K562 (cell line): ENCODE data around the gene PRKX.

Experiments
- CSDE1 ChIP-seq, 2 experiments: fragments of 450-650 bp; IDR thresholded peaks; 2 replicates each; pipeline ENCODE4 v1.6.1; 2016; ENCODE audit warnings: mild to moderate bottlenecking in 1 of 2
- CTCF ChIP-seq, 3 experiments: IDR thresholded peaks in 2 of 3; conservative IDR thresholded peaks in 1 of 3; 2 replicates each; pipeline ENCODE4 v1.5.1; 2011 to 2012; ENCODE audit warnings: low read length in 3 of 3, mild to moderate bottlenecking in 3 of 3, control low read depth in 2 of 3, improper control_type of control experiment in 1 of 3, inconsistent platforms in 1 of 3, low read depth in 1 of 3, mixed read lengths in 1 of 3, moderate library complexity in 1 of 3; ENCODE audit not compliant: insufficient read depth in 2 of 3
- ESRRA ChIP-seq: fragments of 450-650 bp; IDR thresholded peaks from 2 replicates; pipeline ENCODE4 v1.6.1; 2014; ENCODE audit warnings: low read depth, mild to moderate bottlenecking, moderate library complexity, borderline replicate concordance
- EZH2 ChIP-seq: IDR thresholded peaks from 2 replicates; pipeline ENCODE4 v1.6.1; 2012; ENCODE audit warnings: low read depth, mild to moderate bottlenecking, inconsistent platforms, low read length, borderline replicate concordance
- FOSL1 ChIP-seq: fragments of 200-800 bp; sonication (Bioruptor generic); conservative IDR thresholded peaks from 2 replicates; pipeline ENCODE4 v1.6.1; 2016; ENCODE audit warnings: missing genetic modification characterization, missing compliant biosample characterization
- FOXJ3 ChIP-seq: sonication (generic); formaldehyde crosslinking; IDR thresholded peaks from 2 replicates; pipeline ENCODE4 v1.4.0; 2020; ENCODE audit warnings: mild to moderate bottlenecking, missing genetic modification reagents
- MAFK ChIP-seq: IDR thresholded peaks from 2 replicates; pipeline ENCODE4 v1.6.1; 2011; ENCODE audit warnings: low read length, improper control_type of control experiment
- NFATC3 ChIP-seq: fragments of 450-650 bp; IDR thresholded peaks from 2 replicates; pipeline ENCODE4 v1.6.1; 2017; ENCODE audit warnings: mild to moderate bottlenecking
- POLR2H ChIP-seq: IDR thresholded peaks from 2 replicates; pipeline ENCODE4 v1.6.1; 2016; ENCODE audit warnings: missing genetic modification characterization, low read depth, mild to moderate bottlenecking, control low read depth, missing compliant biosample characterization, moderate library complexity
- PRDM10 ChIP-seq: fragments of 450-650 bp; IDR thresholded peaks from 2 replicates; pipeline ENCODE4 v1.6.1; 2018; ENCODE audit not compliant: partially characterized antibody
- SMARCB1 ChIP-seq: IDR thresholded peaks from 2 replicates; pipeline ENCODE4 v1.6.1; 2011; ENCODE audit warnings: improper control_type of control experiment, low read depth; ENCODE audit not compliant: insufficient read length
- U2AF1 ChIP-seq: fragments of 200-400 bp; formaldehyde crosslinking; optimal IDR thresholded peaks from 2 replicates; pipeline ENCODE3; 2017; ENCODE audit warnings: mild to moderate bottlenecking, low read depth, low read length, moderate library complexity
- ZNF592 ChIP-seq: fragments of 450-650 bp; IDR thresholded peaks from 2 replicates; pipeline ENCODE4 v1.6.1; 2017; ENCODE audit warnings: antibody characterized with exemption, mild to moderate bottlenecking
- ZNF785 ChIP-seq: fragments of 250-450 bp; sonication (Bioruptor Pico); IDR thresholded peaks from 2 replicates; pipeline ENCODE4 v1.4.0; 2020; ENCODE audit warnings: mild to moderate bottlenecking

GRCh38 chrX:3653111-3653510, 60.3 kb downstream of the PRKX start:
- TF ChIP-seq FOSL1 (tag) (no peak), CTCF (IDR thresholded peaks at IDR 0.05 in 2 of 3, conservative IDR thresholded peaks at IDR 0.05 in 1 of 3; ENCODE audit: insufficient read depth in 2 of 3, low read depth in 1 of 3, low read length in 3 of 3) (no peak), NFATC3 (no peak), EZH2 (no peak), SMARCB1 (no peak), CSDE1 (IDR thresholded peaks at IDR 0.05) (no peak), MAFK (no peak), PRDM10 (no peak), FOXJ3 (CRISPR knock-in tag) (no peak), ESRRA (no peak), U2AF1 (no peak), ZNF785 (CRISPR knock-in tag) (no peak), POLR2H (tag) (no peak), ZNF592 (no peak)
